Measurements from ENCODE around the gene SBF2.

SBF2 gene

DNA sequence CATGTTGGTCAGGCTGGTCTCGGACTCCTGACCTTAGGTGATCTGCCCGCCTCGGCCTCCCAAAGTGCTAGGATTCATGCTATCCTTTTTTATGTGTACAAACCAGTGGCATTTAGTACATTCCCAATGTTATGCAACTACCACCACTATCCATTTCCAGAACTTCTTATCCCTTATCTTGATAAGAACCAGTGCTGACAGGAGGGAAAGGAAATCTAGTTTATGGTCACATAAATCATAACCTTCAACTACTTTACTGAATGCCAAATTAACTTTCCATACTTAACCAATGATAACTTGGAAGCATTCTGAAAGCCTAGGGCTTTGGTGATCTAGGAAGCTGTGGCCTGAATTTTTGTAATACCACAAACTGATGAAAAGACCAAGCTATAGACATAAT, 459.7 kb downstream of the SBF2 start:
- H3K79me2 ChIP-seq (ENCODE audit: low read length): no peaks in the 10 kb centered on the region
- no peak for DNase-seq

DNA sequence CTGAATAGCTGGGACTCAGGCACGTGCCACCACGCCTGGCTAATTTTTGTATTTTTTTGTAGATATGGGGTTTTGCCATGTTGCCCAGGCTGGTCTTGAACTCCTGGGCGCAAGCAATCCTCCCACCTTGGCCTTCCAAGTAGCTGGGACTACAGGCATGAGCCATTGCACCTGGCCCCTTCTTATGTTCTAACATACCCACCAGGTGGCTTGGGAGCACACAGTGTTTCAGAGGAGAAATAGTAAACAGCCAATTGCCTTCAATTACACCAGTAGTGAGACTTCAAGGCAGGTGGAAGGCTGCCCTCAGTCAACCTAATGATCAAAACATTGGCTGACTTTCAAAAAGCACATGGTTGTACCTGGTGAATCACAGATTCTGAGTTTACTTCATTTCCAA, 462.9 kb downstream of the SBF2 start:
- no peaks in the 10 kb centered on the region for H3K4me1 ChIP-seq (ENCODE audit: low read length)
- no peaks in the 10 kb centered on the region for H3K79me2 ChIP-seq (ENCODE audit: low read length)
- no peaks in the 10 kb centered on the region for H3K27me3 ChIP-seq (replicated peaks; ENCODE audit: insufficient read depth, low read length)
- TF ChIP-seq EZH2 (optimal IDR thresholded peaks at IDR 0.05; ENCODE audit: low read depth, low read length) (no peak), EZH2phosphoT487 (IDR thresholded peaks at IDR 0.05; ENCODE audit: low read length) (no peak)
- TF ChIP-seq, protein P1, sequence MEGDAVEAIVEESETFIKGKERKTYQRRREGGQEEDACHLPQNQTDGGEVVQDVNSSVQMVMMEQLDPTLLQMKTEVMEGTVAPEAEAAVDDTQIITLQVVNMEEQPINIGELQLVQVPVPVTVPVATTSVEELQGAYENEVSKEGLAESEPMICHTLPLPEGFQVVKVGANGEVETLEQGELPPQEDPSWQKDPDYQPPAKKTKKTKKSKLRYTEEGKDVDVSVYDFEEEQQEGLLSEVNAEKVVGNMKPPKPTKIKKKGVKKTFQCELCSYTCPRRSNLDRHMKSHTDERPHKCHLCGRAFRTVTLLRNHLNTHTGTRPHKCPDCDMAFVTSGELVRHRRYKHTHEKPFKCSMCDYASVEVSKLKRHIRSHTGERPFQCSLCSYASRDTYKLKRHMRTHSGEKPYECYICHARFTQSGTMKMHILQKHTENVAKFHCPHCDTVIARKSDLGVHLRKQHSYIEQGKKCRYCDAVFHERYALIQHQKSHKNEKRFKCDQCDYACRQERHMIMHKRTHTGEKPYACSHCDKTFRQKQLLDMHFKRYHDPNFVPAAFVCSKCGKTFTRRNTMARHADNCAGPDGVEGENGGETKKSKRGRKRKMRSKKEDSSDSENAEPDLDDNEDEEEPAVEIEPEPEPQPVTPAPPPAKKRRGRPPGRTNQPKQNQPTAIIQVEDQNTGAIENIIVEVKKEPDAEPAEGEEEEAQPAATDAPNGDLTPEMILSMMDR (IDR thresholded peaks at IDR 0.05; ENCODE audit: low read length): no peak
- DNase-seq: no peak
- no peaks in the 10 kb centered on the region for H3K9me3 ChIP-seq (replicated peaks; ENCODE audit: insufficient read depth, low read length)
- no peaks in the 10 kb centered on the region for H3F3A ChIP-seq (ENCODE audit: insufficient read depth, low read length)
- H3K9ac ChIP-seq (ENCODE audit: low read length): no peak overlapping the region
- no peaks in the 10 kb centered on the region for H3K36me3 ChIP-seq (replicated peaks; ENCODE audit: insufficient read depth, low read length)
- no peak overlapping the region for H3K27ac ChIP-seq (ENCODE audit: low read length)
- H4K20me1 ChIP-seq (ENCODE audit: insufficient read depth, low read length): no peaks in the 10 kb centered on the region
- no peaks in the 10 kb centered on the region for H3K9me2 ChIP-seq (replicated peaks; ENCODE audit: insufficient read depth, low read length)
- no peak overlapping the region for H3K4me2 ChIP-seq (ENCODE audit: low read depth, low read length)
- H2AFZ ChIP-seq (ENCODE audit: low read length): no peak overlapping the region
- H3K4me3 ChIP-seq (ENCODE audit: low read length): no peak overlapping the region

More for the DNA sequence above, 459.7 kb downstream of the SBF2 start:
- no peak overlapping the region for H3K4me3 ChIP-seq (ENCODE audit: low read length)
- no peaks in the 10 kb centered on the region for H3K36me3 ChIP-seq (replicated peaks; ENCODE audit: insufficient read depth, low read length)
- H3K27ac ChIP-seq (ENCODE audit: low read length): no peak overlapping the region
- no peak overlapping the region for H3K4me2 ChIP-seq (ENCODE audit: low read depth, low read length)
- H2AFZ ChIP-seq (ENCODE audit: low read length): no peak overlapping the region
- H3K9ac ChIP-seq (ENCODE audit: low read length): no peak overlapping the region
- no peaks in the 10 kb centered on the region for H3K27me3 ChIP-seq (replicated peaks; ENCODE audit: insufficient read depth, low read length)
- no peaks in the 10 kb centered on the region for H3K9me2 ChIP-seq (replicated peaks; ENCODE audit: insufficient read depth, low read length)
- no peaks in the 10 kb centered on the region for H3K4me1 ChIP-seq (ENCODE audit: low read length)
- no peaks in the 10 kb centered on the region for H4K20me1 ChIP-seq (ENCODE audit: insufficient read depth, low read length)
- no peaks in the 10 kb centered on the region for H3K9me3 ChIP-seq (replicated peaks; ENCODE audit: insufficient read depth, low read length)
- no peak for TF ChIP-seq EZH2phosphoT487 (IDR thresholded peaks at IDR 0.05; ENCODE audit: low read length)
- TF ChIP-seq, protein P1 (IDR thresholded peaks at IDR 0.05; ENCODE audit: low read length): no peak
- TF ChIP-seq EZH2 (optimal IDR thresholded peaks at IDR 0.05; ENCODE audit: low read depth, low read length): no peak
- H3F3A ChIP-seq (ENCODE audit: insufficient read depth, low read length): no peaks in the 10 kb centered on the region

DNA sequence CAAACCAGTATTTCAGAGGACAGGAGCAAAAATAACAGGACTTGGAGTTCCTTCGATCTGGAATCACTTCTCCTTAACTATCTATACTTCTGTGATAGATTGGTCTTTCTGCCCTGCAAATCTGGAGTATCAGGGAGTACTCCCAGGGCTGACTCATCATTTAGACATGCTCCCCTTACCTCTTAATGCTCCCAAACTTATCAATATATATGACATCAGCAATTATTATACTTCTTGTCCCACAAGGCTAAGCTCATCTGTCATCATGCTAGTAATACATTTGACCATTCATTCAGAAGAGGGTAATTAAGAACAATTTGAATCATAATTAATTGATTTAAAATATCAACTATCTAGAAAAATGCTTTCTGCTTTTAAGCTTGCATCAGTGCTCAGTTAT, 466.3 kb downstream of the SBF2 start:
- Histone ChIP-seq H3K36me3 (replicated peaks; ENCODE audit: insufficient read depth, low read length) (no peaks in the 10 kb centered on the region), H3K27me3 (replicated peaks; ENCODE audit: insufficient read depth, low read length) (no peaks in the 10 kb centered on the region), H3K4me3 (ENCODE audit: low read length) (no peak overlapping the region), H3K9me2 (replicated peaks; ENCODE audit: insufficient read depth, low read length) (no peaks in the 10 kb centered on the region), H3F3A (ENCODE audit: insufficient read depth, low read length) (no peaks in the 10 kb centered on the region), H2AFZ (ENCODE audit: low read length) (no peak overlapping the region), H3K79me2 (ENCODE audit: low read length) (no peaks in the 10 kb centered on the region), H4K20me1 (ENCODE audit: insufficient read depth, low read length) (no peaks in the 10 kb centered on the region), H3K9ac (ENCODE audit: low read length) (no peak overlapping the region), H3K4me2 (ENCODE audit: low read depth, low read length) (no peak overlapping the region), H3K9me3 (replicated peaks; ENCODE audit: insufficient read depth, low read length) (no peaks in the 10 kb centered on the region), H3K4me1 (ENCODE audit: low read length) (no peaks in the 10 kb centered on the region), H3K27ac (ENCODE audit: low read length) (no peak overlapping the region)
- DNase-seq: no peak
- TF ChIP-seq, protein P1 (IDR thresholded peaks at IDR 0.05; ENCODE audit: low read length): no peak
- TF ChIP-seq EZH2 (optimal IDR thresholded peaks at IDR 0.05; ENCODE audit: low read depth, low read length) (no peak), EZH2phosphoT487 (IDR thresholded peaks at IDR 0.05; ENCODE audit: low read length) (no peak)
